Measurements from ENCODE around the gene LRP1B. TPM values are rescaled to one million over a fixed set of nuclear protein-coding genes. Genes with fewer than 3 reads are reported as not detected.

LRP1B gene
- total and polyA plus RNA-seq, 2 of the 8 experiments (the other 6 are each of a cell fraction or from before 2014, with no cell fraction given): 0.03 TPM; not detected in 1

GRCh38 chr2:141508806-141509595 lies 621.8 kb downstream of the LRP1B start (continued):
- no peak for TF ChIP-seq MAX (IDR thresholded peaks at IDR 0.05)
- TF ChIP-seq RFX5 (IDR thresholded peaks at IDR 0.05; ENCODE audit: borderline replicate concordance, low read depth, low read length): no peak
- no peak for TF ChIP-seq GTF2F1 (IDR thresholded peaks at IDR 0.05; ENCODE audit: borderline replicate concordance, low read depth, low read length)
- no peak for TF ChIP-seq POLR2A (IDR thresholded peaks at IDR 0.05; ENCODE audit: control extremely low read depth in 1 of 2, low read depth in 2 of 2, low read length in 2 of 2)
- TF ChIP-seq JUND (IDR thresholded peaks at IDR 0.05; ENCODE audit: low read length): no peak
- TF ChIP-seq CTBP2 (IDR thresholded peaks at IDR 0.05; ENCODE audit: borderline replicate concordance, insufficient read depth, insufficient read length, low read length): no peak
- no peak for TF ChIP-seq CHD7 (IDR thresholded peaks at IDR 0.05; ENCODE audit: insufficient replicate concordance, low read length)
- TF ChIP-seq POLR2AphosphoS5 (IDR thresholded peaks at IDR 0.05; ENCODE audit: low read depth, low read length): no peak

Data from H1 (cell line).